ENCODE data around the gene ATRNL1. TPM values are rescaled to one million over a fixed set of nuclear protein-coding genes. Genes with fewer than 3 reads are reported as not detected.

ATRNL1 gene, protein sequence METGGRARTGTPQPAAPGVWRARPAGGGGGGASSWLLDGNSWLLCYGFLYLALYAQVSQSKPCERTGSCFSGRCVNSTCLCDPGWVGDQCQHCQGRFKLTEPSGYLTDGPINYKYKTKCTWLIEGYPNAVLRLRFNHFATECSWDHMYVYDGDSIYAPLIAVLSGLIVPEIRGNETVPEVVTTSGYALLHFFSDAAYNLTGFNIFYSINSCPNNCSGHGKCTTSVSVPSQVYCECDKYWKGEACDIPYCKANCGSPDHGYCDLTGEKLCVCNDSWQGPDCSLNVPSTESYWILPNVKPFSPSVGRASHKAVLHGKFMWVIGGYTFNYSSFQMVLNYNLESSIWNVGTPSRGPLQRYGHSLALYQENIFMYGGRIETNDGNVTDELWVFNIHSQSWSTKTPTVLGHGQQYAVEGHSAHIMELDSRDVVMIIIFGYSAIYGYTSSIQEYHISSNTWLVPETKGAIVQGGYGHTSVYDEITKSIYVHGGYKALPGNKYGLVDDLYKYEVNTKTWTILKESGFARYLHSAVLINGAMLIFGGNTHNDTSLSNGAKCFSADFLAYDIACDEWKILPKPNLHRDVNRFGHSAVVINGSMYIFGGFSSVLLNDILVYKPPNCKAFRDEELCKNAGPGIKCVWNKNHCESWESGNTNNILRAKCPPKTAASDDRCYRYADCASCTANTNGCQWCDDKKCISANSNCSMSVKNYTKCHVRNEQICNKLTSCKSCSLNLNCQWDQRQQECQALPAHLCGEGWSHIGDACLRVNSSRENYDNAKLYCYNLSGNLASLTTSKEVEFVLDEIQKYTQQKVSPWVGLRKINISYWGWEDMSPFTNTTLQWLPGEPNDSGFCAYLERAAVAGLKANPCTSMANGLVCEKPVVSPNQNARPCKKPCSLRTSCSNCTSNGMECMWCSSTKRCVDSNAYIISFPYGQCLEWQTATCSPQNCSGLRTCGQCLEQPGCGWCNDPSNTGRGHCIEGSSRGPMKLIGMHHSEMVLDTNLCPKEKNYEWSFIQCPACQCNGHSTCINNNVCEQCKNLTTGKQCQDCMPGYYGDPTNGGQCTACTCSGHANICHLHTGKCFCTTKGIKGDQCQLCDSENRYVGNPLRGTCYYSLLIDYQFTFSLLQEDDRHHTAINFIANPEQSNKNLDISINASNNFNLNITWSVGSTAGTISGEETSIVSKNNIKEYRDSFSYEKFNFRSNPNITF (N-terminal part only)
- polyA plus RNA-seq (2012; rRNA removed) = 0.44 and 0.67 TPM in 2 replicates
- 1.0 and 1.2 TPM in 2 replicates for polyA plus RNA-seq (2012; cell fraction: cytosol; rRNA removed)
- 0.33 and 0.35 TPM in 2 replicates for polyA plus RNA-seq (2012; cell fraction: nucleus; rRNA removed)

DNA sequence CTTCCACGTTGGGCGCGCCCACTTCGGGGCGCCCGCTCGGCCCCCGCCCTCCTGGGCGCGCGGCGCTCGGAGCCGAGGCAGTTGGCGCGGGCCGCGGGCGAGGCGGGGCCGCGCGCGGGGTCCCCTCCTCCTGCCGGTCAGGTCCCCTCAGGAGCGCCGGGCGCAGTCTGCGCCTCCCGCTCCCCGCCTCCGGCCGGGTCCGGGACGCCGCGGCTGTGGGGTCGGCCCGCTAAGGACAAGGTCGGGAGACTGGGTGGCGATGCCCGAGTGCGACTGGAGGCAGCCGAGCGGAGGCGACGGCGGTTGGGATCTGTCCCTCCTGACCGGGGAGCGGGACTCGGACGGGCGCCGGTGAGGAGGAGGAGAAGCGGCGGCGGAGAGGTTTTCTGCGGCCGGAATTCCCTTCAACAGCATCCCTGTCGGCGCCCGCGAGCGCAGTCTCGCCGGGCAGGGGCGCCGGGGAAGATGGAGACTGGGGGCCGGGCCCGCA is at the start of gene ATRNL1:
ATRNL1 (plus strand) TSS at position 80 of the 490 bp plus-strand sequence; CDS start at position 466, 386 bp downstream.
- POLR2A ChIA-PET = interaction anchor here (1.0 to 1.5 kb wide), 3 partner anchors 63 to 272 kb away, joined by 3 to 6 read pairs (median 4); partner anchors contain the start of gene FHIP2A
- Histone ChIP-seq H3K9ac (peak within 1 kb of the TSS; percentile 41; the same call in 1 of the 2 replicates), H2AFZ (ENCODE audit: low read depth) (peak within 1 kb of the TSS; percentile 90; the same call in 1 of the 2 replicates), H3K79me2 (ENCODE audit: insufficient read depth) (no peaks in the 10 kb centered on the region), H3F3A (replicated peaks; ENCODE audit: insufficient read depth) (peaks cover 7% of the 10 kb centered on the region), H3K4me2 (peak within 1 kb of the TSS; percentile 92), H3K4me3 (ENCODE audit: low read depth in 2 of 2, low read length in 1 of 2) (peak within 1 kb of the TSS; percentile 66 to 71), H3K4me1 (ENCODE audit: control insufficient read depth in 1 of 2, insufficient read depth in 2 of 2, low read depth in 1 of 2, low read length in 1 of 2) (no peaks in the 10 kb centered on the region; a peak in 2 of 4 replicates), H3K9me2 (no peaks in the 10 kb centered on the region), H4K20me1 (ENCODE audit: insufficient read depth) (no peaks in the 10 kb centered on the region), H3K27ac (ENCODE audit: low read depth in 2 of 2, low read length in 1 of 2) (peak within 1 kb of the TSS in 1 of 2 experiments; percentile 92; a peak in 3 of 4 replicates), H3K9me3 (no peaks in the 10 kb centered on the region), H3K36me3 (replicated peaks in 1 of 2; ENCODE audit: control insufficient read depth in 1 of 2, insufficient read depth in 2 of 2, low read length in 1 of 2) (no peaks in the 10 kb centered on the region), H3K27me3 (ENCODE audit: insufficient read depth) (peaks cover 22% of the 10 kb centered on the region; the same call in 1 of the 2 replicates)
- WGBS (ENCODE audit: low lambda C conversion rate) = 2% methylated on average over 23 of the region's 70 CpGs
- CTCF ChIA-PET = interaction anchor here (0.6 to 5.6 kb wide), 8 partner anchors 36 to 790 kb away, joined by 3 to 55 read pairs (median 4); no protein-coding TSS in a partner anchor
- DNase-seq = peak; percentile 93
- no peak for TF ChIP-seq RCOR1 (IDR thresholded peaks at IDR 0.05; ENCODE audit: low read length)
- TF ChIP-seq FOXM1 (IDR thresholded peaks at IDR 0.05; ENCODE audit: low read depth) = no peak
- TF ChIP-seq, protein P1, sequence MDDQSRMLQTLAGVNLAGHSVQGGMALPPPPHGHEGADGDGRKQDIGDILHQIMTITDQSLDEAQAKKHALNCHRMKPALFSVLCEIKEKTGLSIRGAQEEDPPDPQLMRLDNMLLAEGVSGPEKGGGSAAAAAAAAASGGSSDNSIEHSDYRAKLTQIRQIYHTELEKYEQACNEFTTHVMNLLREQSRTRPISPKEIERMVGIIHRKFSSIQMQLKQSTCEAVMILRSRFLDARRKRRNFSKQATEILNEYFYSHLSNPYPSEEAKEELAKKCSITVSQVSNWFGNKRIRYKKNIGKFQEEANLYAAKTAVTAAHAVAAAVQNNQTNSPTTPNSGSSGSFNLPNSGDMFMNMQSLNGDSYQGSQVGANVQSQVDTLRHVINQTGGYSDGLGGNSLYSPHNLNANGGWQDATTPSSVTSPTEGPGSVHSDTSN (IDR thresholded peaks at IDR 0.05) = no peak
- TF ChIP-seq NRF1 (IDR thresholded peaks at IDR 0.05; ENCODE audit: low read depth, low read length) = 0 out of 2 replicates have a peak, but pooled peaks have one; percentile 4
- TF ChIP-seq MEF2A (IDR thresholded peaks at IDR 0.05; ENCODE audit: borderline replicate concordance, low read depth) = no peak

DNA sequence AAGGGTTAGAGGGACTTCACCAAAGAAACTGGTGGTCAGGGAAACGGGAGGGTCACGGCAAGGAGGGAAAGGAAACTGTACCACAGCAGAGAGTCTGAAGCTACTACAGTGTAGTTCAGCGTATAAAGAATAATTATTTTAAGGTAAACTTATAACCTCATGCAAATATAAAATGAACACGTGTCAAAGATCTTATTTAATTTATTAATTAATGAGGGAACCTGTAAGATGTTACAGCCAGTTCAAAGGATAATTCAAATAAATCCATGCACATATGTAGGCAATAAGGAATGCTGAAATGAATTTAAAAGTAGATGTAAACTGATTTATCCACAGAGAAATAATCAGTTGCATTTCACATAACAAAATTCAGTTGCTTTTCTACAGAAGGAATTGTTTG is 49.4 kb upstream of the ATRNL1 start:
- H3K36me3 ChIP-seq (replicated peaks in 1 of 2; ENCODE audit: control insufficient read depth in 1 of 2, insufficient read depth in 2 of 2, low read length in 1 of 2) = no peaks in the 10 kb centered on the region
- H3K27ac ChIP-seq (ENCODE audit: low read depth in 2 of 2, low read length in 1 of 2) = no peak overlapping the region
- TF ChIP-seq FOSL2 (IDR thresholded peaks at IDR 0.05; ENCODE audit: borderline replicate concordance, low read depth) (no peak), MXI1 (IDR thresholded peaks at IDR 0.05; ENCODE audit: low read depth, low read length) (no peak), RXRA (IDR thresholded peaks at IDR 0.05; ENCODE audit: borderline replicate concordance, low read depth) (no peak), RAD21 (IDR thresholded peaks at IDR 0.05; ENCODE audit: low read length) (no peak), GATA2 (CRISPR knock-in tag; IDR thresholded peaks at IDR 0.05) (no peak), RFX5 (IDR thresholded peaks at IDR 0.05; ENCODE audit: low read length) (no peak), FOXJ3 (CRISPR knock-in tag; IDR thresholded peaks at IDR 0.05) (no peak)
- TF ChIP-seq, protein P2, sequence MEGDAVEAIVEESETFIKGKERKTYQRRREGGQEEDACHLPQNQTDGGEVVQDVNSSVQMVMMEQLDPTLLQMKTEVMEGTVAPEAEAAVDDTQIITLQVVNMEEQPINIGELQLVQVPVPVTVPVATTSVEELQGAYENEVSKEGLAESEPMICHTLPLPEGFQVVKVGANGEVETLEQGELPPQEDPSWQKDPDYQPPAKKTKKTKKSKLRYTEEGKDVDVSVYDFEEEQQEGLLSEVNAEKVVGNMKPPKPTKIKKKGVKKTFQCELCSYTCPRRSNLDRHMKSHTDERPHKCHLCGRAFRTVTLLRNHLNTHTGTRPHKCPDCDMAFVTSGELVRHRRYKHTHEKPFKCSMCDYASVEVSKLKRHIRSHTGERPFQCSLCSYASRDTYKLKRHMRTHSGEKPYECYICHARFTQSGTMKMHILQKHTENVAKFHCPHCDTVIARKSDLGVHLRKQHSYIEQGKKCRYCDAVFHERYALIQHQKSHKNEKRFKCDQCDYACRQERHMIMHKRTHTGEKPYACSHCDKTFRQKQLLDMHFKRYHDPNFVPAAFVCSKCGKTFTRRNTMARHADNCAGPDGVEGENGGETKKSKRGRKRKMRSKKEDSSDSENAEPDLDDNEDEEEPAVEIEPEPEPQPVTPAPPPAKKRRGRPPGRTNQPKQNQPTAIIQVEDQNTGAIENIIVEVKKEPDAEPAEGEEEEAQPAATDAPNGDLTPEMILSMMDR (IDR thresholded peaks at IDR 0.05) = no peak
- TF ChIP-seq, protein P3, sequence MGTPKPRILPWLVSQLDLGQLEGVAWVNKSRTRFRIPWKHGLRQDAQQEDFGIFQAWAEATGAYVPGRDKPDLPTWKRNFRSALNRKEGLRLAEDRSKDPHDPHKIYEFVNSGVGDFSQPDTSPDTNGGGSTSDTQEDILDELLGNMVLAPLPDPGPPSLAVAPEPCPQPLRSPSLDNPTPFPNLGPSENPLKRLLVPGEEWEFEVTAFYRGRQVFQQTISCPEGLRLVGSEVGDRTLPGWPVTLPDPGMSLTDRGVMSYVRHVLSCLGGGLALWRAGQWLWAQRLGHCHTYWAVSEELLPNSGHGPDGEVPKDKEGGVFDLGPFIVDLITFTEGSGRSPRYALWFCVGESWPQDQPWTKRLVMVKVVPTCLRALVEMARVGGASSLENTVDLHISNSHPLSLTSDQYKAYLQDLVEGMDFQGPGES (IDR thresholded peaks at IDR 0.05; ENCODE audit: low read depth, low read length) = no peak
- TF ChIP-seq, protein P1 (IDR thresholded peaks at IDR 0.05) = no peak
- H3K9ac ChIP-seq = no peak overlapping the region
- H3K27me3 ChIP-seq (ENCODE audit: insufficient read depth) = no peaks in the 10 kb centered on the region
- no peaks in the 10 kb centered on the region for H3F3A ChIP-seq (replicated peaks; ENCODE audit: insufficient read depth)
- WGBS (ENCODE audit: low lambda C conversion rate) = 57% methylated on average over 4 of the region's 4 CpGs
- H3K4me3 ChIP-seq (ENCODE audit: low read depth in 2 of 2, low read length in 1 of 2) = no peak overlapping the region
- H3K79me2 ChIP-seq (ENCODE audit: insufficient read depth) = no peaks in the 10 kb centered on the region
- no peaks in the 10 kb centered on the region for H3K4me1 ChIP-seq (ENCODE audit: control insufficient read depth in 1 of 2, insufficient read depth in 2 of 2, low read depth in 1 of 2, low read length in 1 of 2)
- H2AFZ ChIP-seq (ENCODE audit: low read depth) = no peak overlapping the region
- H4K20me1 ChIP-seq (ENCODE audit: insufficient read depth) = no peaks in the 10 kb centered on the region
- H3K4me2 ChIP-seq = no peak overlapping the region
- no peak for DNase-seq
- H3K9me3 ChIP-seq = no peaks in the 10 kb centered on the region
- CTCF ChIA-PET = no interaction called here
- no peaks in the 10 kb centered on the region for H3K9me2 ChIP-seq
- POLR2A ChIA-PET = no interaction called here
